AG09319 (cell line): ENCODE measurements around the gene C3orf85.

Experiments used
- DNase-seq: peaks from one replicate; pipeline ENCODE4 v3.0.0-alpha.2; 2010; ENCODE audit warnings: low read depth; ENCODE audit errors: extremely low read depth
- CTCF ChIP-seq: IDR thresholded peaks from 2 replicates; pipeline ENCODE4 v1.5.1; 2011; ENCODE audit warnings: low read depth, mild to moderate bottlenecking, inconsistent platforms, low read length, moderate library complexity

Gene C3orf85

GRCh38 chr3:109112946-109113760 lies 23.4 kb upstream of the C3orf85 start:
- DNase-seq, result no peak
- TF ChIP-seq CTCF, result no peak

- no peak for DNase-seq
- TF ChIP-seq CTCF, result no peak
Measured at GRCh38 chr3:109114746-109115145, 21.8 kb upstream of the C3orf85 start.

GRCh38 chr3:109115451-109115850 lies 21.1 kb upstream of the C3orf85 start:
- no peak for TF ChIP-seq CTCF
- DNase-seq, result no peak

- no peak for DNase-seq
- no peak for TF ChIP-seq CTCF
Measured at GRCh38 chr3:109116031-109116430, 20.5 kb upstream of the C3orf85 start.

GRCh38 chr3:109117939-109118338 lies 18.6 kb upstream of the C3orf85 start, which contains the start of gene MORC1:
Gene MORC1, minus strand, starts transcription at chr3:109118134. Its CDS starts 75 bp downstream, at chr3:109118059.
- DNase-seq, result no peak
- no peak for TF ChIP-seq CTCF

- no peak for DNase-seq
- TF ChIP-seq CTCF, result no peak
Measured at GRCh38 chr3:109118584-109118983, 17.9 kb upstream of the C3orf85 start.

GRCh38 chr3:109122690-109123089 lies 13.8 kb upstream of the C3orf85 start:
- DNase-seq, result no peak
- no peak for TF ChIP-seq CTCF
